Neural cell (in vitro differentiated cells): ENCODE data around the gene MEGF9. TPM values are rescaled to one million over a fixed set of nuclear protein-coding genes. Genes with fewer than 3 reads are reported as not detected.

Experiments
- H2AFZ ChIP-seq: fragments of 200-600, 300-800 bp; sonication (generic), shearing (Covaris generic); 2 replicates; pipeline ENCODE4 v1.6.0; 2014; ENCODE audit warnings: low read depth, mild to moderate bottlenecking, antibody characterized with exemption, low read length, moderate library complexity
- H3F3A ChIP-seq: fragments of 200-600 bp; shearing (Covaris generic); 2 replicates; pipeline ENCODE4 v1.6.1; 2016; ENCODE audit warnings: mild to moderate bottlenecking, moderate library complexity, mixed read lengths, antibody characterized with exemption, low read length; ENCODE audit not compliant: insufficient read depth, poor library complexity, severe bottlenecking
- H3K27ac ChIP-seq: fragments of 200-600, 300-800 bp; sonication (generic), shearing (Covaris generic); 2 replicates; pipeline ENCODE4 v1.5.1; 2014; ENCODE audit warnings: mild to moderate bottlenecking, low read length, moderate library complexity
- H3K27me3 ChIP-seq: fragments of 300-800, 200-600 bp; sonication (generic), shearing (Covaris generic); 2 replicates; pipeline ENCODE4 v1.6.0; 2014; ENCODE audit warnings: mild to moderate bottlenecking, low read depth, low read length, moderate library complexity; ENCODE audit not compliant: insufficient read depth
- H3K36me3 ChIP-seq: fragments of 300-800, 200-600 bp; sonication (generic), shearing (Covaris generic); 2 replicates; pipeline ENCODE4 v1.5.1; 2014; ENCODE audit warnings: mild to moderate bottlenecking, antibody characterized with exemption, low read length, moderate library complexity; ENCODE audit not compliant: insufficient read depth
- H3K4me2 ChIP-seq: fragments of 300-800, 200-600 bp; sonication (generic), shearing (Covaris generic); 2 replicates; pipeline ENCODE4 v1.6.0; 2014; ENCODE audit warnings: mild to moderate bottlenecking, low read length
- H3K4me3 ChIP-seq: fragments of 300-800, 200-600 bp; sonication (generic), shearing (Covaris generic); 2 replicates; pipeline ENCODE4 v1.5.1; 2014; ENCODE audit warnings: mild to moderate bottlenecking, low read length, moderate library complexity
- H3K79me2 ChIP-seq: fragments of 200-600 bp; shearing (Covaris generic); replicated peaks from 2 replicates; pipeline ENCODE4 v1.6.0; 2014; ENCODE audit warnings: mild to moderate bottlenecking, low read length, moderate library complexity; ENCODE audit not compliant: insufficient read depth
- H3K9ac ChIP-seq: fragments of 300-800, 200-600 bp; sonication (generic), shearing (Covaris generic); 2 replicates; pipeline ENCODE4 v1.6.1; 2016; ENCODE audit warnings: mild to moderate bottlenecking, low read length, mixed read lengths
- H3K9me2 ChIP-seq: fragments of 200-600 bp; shearing (Covaris generic); 2 replicates; pipeline ENCODE4 v1.6.1; 2016; ENCODE audit warnings: mild to moderate bottlenecking, low read length, mixed read lengths; ENCODE audit not compliant: insufficient read depth
- H3K9me3 ChIP-seq: fragments of 200-600, 300-800 bp; sonication (generic), shearing (Covaris generic); 2 replicates; pipeline ENCODE4 v1.6.1; 2016; ENCODE audit warnings: mild to moderate bottlenecking, mixed run types, low read length, moderate library complexity, mixed read lengths
- H4K20me1 ChIP-seq: fragments of 200-600 bp; shearing (Covaris generic); 2 replicates; pipeline ENCODE4 v1.6.1; 2016; ENCODE audit warnings: mild to moderate bottlenecking, mixed run types; ENCODE audit not compliant: insufficient read depth
- EP300 ChIP-seq: fragments of 450-650 bp; conservative IDR thresholded peaks from 2 replicates; pipeline ENCODE4 v1.6.1; 2014; ENCODE audit warnings: antibody characterized with exemption, mild to moderate bottlenecking, moderate library complexity; ENCODE audit not compliant: poor library complexity, severe bottlenecking
- EZH2 ChIP-seq: fragments of 200-600, 300-800 bp; shearing (Covaris generic), sonication (generic); IDR thresholded peaks from 2 replicates; pipeline ENCODE4 v1.6.1; 2014; ENCODE audit warnings: antibody characterized with exemption, low read length, borderline replicate concordance, mild to moderate bottlenecking; ENCODE audit not compliant: insufficient read depth, poor library complexity, severe bottlenecking
- MXI1 ChIP-seq: fragments of 450-650 bp; conservative IDR thresholded peaks from 2 replicates; pipeline ENCODE4 v1.6.1; 2014; ENCODE audit warnings: antibody characterized with exemption, mild to moderate bottlenecking; ENCODE audit not compliant: poor library complexity, severe bottlenecking
- POLR2AphosphoS5 ChIP-seq: IDR thresholded peaks from 2 replicates; pipeline ENCODE4 v1.6.1; 2012
- RAD21 ChIP-seq: fragments of 450-650 bp; conservative IDR thresholded peaks from 2 replicates; pipeline ENCODE4 v1.6.1; 2014; ENCODE audit warnings: antibody characterized with exemption, mild to moderate bottlenecking, moderate library complexity
- SMC3 ChIP-seq: fragments of 450-650 bp; conservative IDR thresholded peaks from 2 replicates; pipeline ENCODE4 v1.6.1; 2014; ENCODE audit warnings: antibody characterized with exemption, mild to moderate bottlenecking, moderate library complexity; ENCODE audit not compliant: poor library complexity
- TAF1 ChIP-seq: IDR thresholded peaks from 2 replicates; pipeline ENCODE4 v1.6.1; 2012; ENCODE audit warnings: low read depth
- polyA plus RNA-seq: library from polyadenylated mRNA; depleted of rRNA; stranded (reverse); fragments of >200 nt; gene quantifications from 2 replicates; pipeline ENCODE4 v1.2.3, GENCODE V29; 2014
- TF ChIP-seq, protein P1 (sequence below): fragments of 450-650 bp; IDR thresholded peaks from 2 replicates; pipeline ENCODE4 v1.5.1; 2014; ENCODE audit warnings: antibody characterized with exemption, mild to moderate bottlenecking, moderate library complexity; ENCODE audit not compliant: poor library complexity, severe bottlenecking
- TF ChIP-seq, protein P2 (sequence below): IDR thresholded peaks from 2 replicates; pipeline ENCODE4 v1.6.1; 2012; ENCODE audit warnings: borderline replicate concordance

MEGF9 gene
- polyA plus RNA-seq, 1 donor from 2014 or later, result 35.0 TPM

DNA sequence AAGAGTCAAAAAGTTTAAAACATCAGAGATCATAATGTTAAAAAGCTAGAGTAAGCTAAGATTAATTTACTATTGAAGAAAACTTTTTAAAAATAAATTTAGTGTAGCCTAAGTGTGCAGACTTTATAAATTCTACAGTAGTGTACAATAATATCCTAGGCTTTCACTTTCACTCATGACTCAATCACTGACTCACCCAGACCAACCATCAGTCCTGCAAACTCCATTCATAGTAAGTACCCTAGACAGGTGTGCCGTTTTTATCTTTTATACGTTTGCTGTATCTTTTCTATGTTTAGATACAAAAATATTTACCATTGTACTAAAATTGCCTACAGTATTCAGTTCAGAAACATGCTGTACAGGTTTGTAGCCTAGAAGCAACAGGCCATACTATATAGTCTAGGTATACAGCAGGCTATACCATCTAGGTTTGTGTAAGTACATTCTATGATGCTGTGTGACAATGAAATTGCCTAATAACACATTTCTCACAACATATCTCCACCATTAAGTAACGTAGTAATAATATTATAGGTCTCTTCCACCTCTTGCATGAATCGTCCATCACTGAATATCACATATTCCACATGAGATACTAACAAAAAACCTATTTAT, 59.2 kb downstream of the MEGF9 start:
- Histone ChIP-seq H3K27me3 (no peaks in the 10 kb centered on the region), H3K36me3 (no peaks in the 10 kb centered on the region), H3F3A (peaks cover 4% of the 10 kb centered on the region), H3K9ac (no peak overlapping the region), H4K20me1 (no peaks in the 10 kb centered on the region), H3K9me2 (no peaks in the 10 kb centered on the region), H2AFZ (no peak overlapping the region), H3K27ac (no peak overlapping the region), H3K79me2 (peaks cover 4% of the 10 kb centered on the region), H3K4me2 (no peak overlapping the region), H3K4me3 (no peak overlapping the region), H3K9me3 (no peaks in the 10 kb centered on the region)
- no peak for TF ChIP-seq EZH2
- no peak for TF ChIP-seq SMC3
- TF ChIP-seq POLR2AphosphoS5, result no peak
- TF ChIP-seq, protein P1, sequence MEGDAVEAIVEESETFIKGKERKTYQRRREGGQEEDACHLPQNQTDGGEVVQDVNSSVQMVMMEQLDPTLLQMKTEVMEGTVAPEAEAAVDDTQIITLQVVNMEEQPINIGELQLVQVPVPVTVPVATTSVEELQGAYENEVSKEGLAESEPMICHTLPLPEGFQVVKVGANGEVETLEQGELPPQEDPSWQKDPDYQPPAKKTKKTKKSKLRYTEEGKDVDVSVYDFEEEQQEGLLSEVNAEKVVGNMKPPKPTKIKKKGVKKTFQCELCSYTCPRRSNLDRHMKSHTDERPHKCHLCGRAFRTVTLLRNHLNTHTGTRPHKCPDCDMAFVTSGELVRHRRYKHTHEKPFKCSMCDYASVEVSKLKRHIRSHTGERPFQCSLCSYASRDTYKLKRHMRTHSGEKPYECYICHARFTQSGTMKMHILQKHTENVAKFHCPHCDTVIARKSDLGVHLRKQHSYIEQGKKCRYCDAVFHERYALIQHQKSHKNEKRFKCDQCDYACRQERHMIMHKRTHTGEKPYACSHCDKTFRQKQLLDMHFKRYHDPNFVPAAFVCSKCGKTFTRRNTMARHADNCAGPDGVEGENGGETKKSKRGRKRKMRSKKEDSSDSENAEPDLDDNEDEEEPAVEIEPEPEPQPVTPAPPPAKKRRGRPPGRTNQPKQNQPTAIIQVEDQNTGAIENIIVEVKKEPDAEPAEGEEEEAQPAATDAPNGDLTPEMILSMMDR, result no peak
- no peak for TF ChIP-seq RAD21
- no peak for TF ChIP-seq TAF1
- no peak for TF ChIP-seq MXI1
- TF ChIP-seq, protein P2, sequence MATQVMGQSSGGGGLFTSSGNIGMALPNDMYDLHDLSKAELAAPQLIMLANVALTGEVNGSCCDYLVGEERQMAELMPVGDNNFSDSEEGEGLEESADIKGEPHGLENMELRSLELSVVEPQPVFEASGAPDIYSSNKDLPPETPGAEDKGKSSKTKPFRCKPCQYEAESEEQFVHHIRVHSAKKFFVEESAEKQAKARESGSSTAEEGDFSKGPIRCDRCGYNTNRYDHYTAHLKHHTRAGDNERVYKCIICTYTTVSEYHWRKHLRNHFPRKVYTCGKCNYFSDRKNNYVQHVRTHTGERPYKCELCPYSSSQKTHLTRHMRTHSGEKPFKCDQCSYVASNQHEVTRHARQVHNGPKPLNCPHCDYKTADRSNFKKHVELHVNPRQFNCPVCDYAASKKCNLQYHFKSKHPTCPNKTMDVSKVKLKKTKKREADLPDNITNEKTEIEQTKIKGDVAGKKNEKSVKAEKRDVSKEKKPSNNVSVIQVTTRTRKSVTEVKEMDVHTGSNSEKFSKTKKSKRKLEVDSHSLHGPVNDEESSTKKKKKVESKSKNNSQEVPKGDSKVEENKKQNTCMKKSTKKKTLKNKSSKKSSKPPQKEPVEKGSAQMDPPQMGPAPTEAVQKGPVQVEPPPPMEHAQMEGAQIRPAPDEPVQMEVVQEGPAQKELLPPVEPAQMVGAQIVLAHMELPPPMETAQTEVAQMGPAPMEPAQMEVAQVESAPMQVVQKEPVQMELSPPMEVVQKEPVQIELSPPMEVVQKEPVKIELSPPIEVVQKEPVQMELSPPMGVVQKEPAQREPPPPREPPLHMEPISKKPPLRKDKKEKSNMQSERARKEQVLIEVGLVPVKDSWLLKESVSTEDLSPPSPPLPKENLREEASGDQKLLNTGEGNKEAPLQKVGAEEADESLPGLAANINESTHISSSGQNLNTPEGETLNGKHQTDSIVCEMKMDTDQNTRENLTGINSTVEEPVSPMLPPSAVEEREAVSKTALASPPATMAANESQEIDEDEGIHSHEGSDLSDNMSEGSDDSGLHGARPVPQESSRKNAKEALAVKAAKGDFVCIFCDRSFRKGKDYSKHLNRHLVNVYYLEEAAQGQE, result no peak
- TF ChIP-seq EP300, result no peak

DNA sequence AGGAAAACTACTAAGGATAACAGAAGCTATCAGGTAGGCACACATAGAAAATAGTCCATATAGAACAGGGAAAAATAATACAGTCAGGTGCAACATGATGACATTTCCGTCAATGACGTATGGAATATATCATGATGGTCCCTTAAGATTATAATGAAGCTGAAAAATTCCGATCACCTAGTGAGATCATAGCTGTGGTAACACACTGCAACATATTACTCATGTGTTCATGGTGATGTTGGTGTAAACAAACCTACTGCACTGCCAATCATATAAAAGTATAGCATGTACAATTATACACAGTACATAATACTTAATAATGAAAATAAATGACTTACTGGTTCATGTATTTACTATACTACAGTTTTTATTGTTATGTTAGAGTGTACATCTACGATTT, 60.0 kb downstream of the MEGF9 start:
- Histone ChIP-seq H3K27ac (no peak overlapping the region), H3K9me2 (no peaks in the 10 kb centered on the region), H3K36me3 (no peaks in the 10 kb centered on the region), H4K20me1 (no peaks in the 10 kb centered on the region), H3K4me2 (no peak overlapping the region), H2AFZ (no peak overlapping the region), H3K9ac (no peak overlapping the region), H3K27me3 (no peaks in the 10 kb centered on the region), H3K79me2 (no peaks in the 10 kb centered on the region), H3K4me3 (no peak overlapping the region), H3K9me3 (no peaks in the 10 kb centered on the region), H3F3A (peaks cover 4% of the 10 kb centered on the region)
- no peak for TF ChIP-seq EP300
- TF ChIP-seq, protein P1, result no peak
- TF ChIP-seq SMC3, result no peak
- no peak for TF ChIP-seq EZH2
- no peak for TF ChIP-seq TAF1
- TF ChIP-seq, protein P2, result no peak
- TF ChIP-seq RAD21, result no peak
- no peak for TF ChIP-seq MXI1
- no peak for TF ChIP-seq POLR2AphosphoS5
